Left lobe of liver (tissue), 2 donors: Measurements from ENCODE around the gene EYA4. TPM values are rescaled to one million over a fixed set of nuclear protein-coding genes. Genes with fewer than 3 reads are reported as not detected.

Experiments
- ATAC-seq: fragments of 200-7000 bp; cut with Tn5 transposase; one replicate; pipeline ENCODE4 v1.9.1; 2020; ENCODE audit warnings: mild to moderate bottlenecking, moderate library complexity
- DNase-seq: peaks from one replicate; pipeline ENCODE4 v3.0.0-alpha.2; 2020; ENCODE audit warnings: low spot score
- total RNA-seq: library from RNA; stranded (reverse); gene quantifications from one replicate; pipeline ENCODE4 v1.2.1, GENCODE V29; 2021
- donor health status: DM: no; HTN: no; CAD: no; lungs with moderate emphysema.
- donor health status: DM: no; HTN: yes; CAD: no.

EYA4 gene
- total RNA-seq, 1 donor from 2014 or later, result not detected

- ATAC-seq, result no peak
- DNase-seq, result no peak
Observed at GRCh38 chr6:133555685-133556084, 314.5 kb downstream of the EYA4 start.

GRCh38 chr6:133559926-133560325, 318.8 kb downstream of the EYA4 start:
- DNase-seq, result no peak

DNA sequence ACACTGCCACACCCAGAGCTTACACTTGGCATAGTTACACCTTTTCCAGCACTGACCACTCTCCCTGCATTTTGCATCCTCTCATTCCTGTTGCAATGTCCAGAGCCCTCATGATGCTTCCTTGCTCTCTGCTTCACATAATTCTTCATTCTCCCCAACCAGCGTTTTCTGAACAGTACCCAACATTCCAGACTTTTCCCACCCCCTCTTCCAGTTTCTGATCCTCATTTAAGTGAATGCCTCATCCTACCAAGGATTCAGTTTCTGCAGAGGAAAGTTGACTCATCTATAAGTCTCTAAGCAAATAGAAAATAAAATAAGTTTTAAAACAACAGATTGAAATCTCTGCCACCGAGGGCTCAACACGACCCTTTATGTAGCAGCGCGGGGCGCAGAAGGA, 326.5 kb downstream of the EYA4 start:
- DNase-seq, result no peak
- ATAC-seq, result no peak

More at GRCh38 chr6:133559926-133560325, 318.8 kb downstream of the EYA4 start:
- ATAC-seq, result no peak

- DNase-seq (no peak), ATAC-seq (peak; percentile 79)
Observed at GRCh38 chr6:133568970-133569889, 328.1 kb downstream of the EYA4 start.

DNA sequence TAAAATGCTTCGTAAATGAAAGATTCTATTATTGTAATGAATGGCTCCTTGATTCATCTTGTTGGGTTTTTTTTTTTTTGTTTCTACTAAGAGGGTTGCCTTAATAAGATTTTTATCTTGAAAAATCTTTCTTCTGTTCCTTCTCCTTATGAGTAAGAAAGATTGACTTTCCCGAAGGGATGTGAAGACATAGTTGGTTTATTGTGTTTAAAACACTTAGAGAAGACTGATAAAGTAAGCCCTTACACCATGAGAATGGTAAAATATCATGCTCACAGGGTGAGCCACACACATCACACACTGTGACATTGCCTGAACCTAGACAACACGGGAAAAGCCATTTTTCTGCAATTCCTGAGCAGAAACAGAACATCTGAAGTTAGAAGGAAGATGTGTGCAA, 330.5 kb downstream of the EYA4 start:
- ATAC-seq (no peak), DNase-seq (no peak)

DNA sequence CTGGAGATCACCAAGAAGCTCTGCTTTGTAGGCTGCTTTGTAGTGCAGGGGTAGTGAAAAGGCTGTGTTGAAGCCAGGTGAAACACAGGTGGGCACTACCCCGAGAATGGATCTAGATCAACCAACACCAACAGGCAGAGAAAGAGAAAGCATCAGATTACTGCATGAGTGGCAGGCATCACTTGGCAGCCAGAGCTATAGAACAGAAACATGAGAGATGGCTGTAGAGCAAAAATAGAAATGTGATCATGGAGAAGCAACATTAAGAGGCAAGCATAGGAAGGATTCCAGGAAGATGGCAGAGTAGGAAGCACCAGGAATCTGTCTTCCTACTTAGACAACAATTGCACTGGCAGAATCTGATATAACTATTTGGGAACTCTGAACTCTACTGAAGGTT, 336.7 kb downstream of the EYA4 start:
- ATAC-seq, result no peak

More for the DNA sequence above, 336.7 kb downstream of the EYA4 start:
- DNase-seq, result no peak
